ENCODE data around the gene MPP1. TPM values are rescaled to one million over a fixed set of nuclear protein-coding genes. Genes with fewer than 3 reads are reported as not detected.

MPP1 gene
- total RNA-seq, 2 donors from 2014 or later, result 20.1 to 27.5 TPM

DNA sequence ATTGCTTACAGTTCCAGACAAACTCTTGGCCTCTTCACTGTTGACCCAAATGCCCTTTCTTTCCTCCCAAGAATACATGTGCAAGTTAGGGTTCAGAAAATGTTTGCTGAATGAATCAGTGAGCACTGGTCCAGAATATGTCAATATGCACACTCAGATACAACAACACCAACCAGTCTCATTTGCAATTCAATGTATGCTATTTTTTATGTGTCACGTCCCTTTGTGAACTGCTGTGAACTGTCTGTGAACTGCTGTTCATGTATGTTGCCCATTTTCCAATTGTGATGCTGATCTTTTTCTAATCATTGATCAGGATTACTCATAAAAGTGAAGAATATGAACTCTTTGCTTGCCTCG, 72.2 kb downstream of the MPP1 start:
- H3K36me3 ChIP-seq, result no peaks in the 10 kb centered on the region
- TF ChIP-seq, protein P1, sequence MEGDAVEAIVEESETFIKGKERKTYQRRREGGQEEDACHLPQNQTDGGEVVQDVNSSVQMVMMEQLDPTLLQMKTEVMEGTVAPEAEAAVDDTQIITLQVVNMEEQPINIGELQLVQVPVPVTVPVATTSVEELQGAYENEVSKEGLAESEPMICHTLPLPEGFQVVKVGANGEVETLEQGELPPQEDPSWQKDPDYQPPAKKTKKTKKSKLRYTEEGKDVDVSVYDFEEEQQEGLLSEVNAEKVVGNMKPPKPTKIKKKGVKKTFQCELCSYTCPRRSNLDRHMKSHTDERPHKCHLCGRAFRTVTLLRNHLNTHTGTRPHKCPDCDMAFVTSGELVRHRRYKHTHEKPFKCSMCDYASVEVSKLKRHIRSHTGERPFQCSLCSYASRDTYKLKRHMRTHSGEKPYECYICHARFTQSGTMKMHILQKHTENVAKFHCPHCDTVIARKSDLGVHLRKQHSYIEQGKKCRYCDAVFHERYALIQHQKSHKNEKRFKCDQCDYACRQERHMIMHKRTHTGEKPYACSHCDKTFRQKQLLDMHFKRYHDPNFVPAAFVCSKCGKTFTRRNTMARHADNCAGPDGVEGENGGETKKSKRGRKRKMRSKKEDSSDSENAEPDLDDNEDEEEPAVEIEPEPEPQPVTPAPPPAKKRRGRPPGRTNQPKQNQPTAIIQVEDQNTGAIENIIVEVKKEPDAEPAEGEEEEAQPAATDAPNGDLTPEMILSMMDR (IDR thresholded peaks at IDR 0.05), result no peak
- no peak for DNase-seq (ENCODE audit: low spot score)
- peaks cover 0 to 99% of the 10 kb centered on the region in 2 donors for H3K4me1 ChIP-seq
- peak overlapping the region; percentile 62 to 82 for H3K27ac ChIP-seq
- H3K9me3 ChIP-seq, result no peaks in the 10 kb centered on the region
- H3K4me3 ChIP-seq, result no peak overlapping the region
- H3K27me3 ChIP-seq, result no peaks in the 10 kb centered on the region

DNA sequence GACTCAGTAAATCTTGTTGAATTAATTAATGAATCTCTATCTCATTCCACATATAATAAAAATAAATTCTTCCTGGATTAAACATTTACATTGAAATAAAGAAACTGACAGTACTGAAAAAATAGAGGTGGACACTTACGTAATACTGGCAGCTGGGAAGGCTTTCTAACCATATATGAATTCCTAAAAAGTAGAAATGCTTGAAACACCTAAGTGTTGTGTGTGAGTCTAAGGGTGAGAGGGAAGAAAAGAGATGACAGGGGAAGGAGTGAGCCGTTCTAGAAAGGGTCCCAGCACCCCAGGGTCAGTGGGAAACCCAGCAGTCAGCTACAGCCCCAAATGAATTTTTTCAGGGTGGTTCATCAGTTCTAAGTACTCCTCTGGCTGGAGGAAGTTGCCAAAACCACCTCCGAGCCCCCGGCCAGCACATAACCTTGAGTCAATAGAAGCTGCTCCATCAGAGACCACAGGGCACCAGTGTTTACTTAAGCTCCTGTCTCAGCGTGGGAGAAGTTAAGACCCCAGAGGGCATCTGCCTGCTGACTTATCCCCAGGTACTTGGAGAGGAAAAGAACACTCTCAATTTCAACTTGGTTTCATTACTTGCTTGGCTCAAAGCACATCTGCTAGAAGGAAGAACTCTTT, 72.7 kb downstream of the MPP1 start:
- H3K4me3 ChIP-seq, result no peak overlapping the region
- no peaks in the 10 kb centered on the region for H3K9me3 ChIP-seq
- no peaks in the 10 kb centered on the region for H3K27me3 ChIP-seq
- H3K4me1 ChIP-seq, result peaks cover 0 to 99% of the 10 kb centered on the region in 2 donors
- H3K36me3 ChIP-seq, result no peaks in the 10 kb centered on the region
- peak overlapping the region; percentile 62 to 82 for H3K27ac ChIP-seq
- TF ChIP-seq, protein P1 (IDR thresholded peaks at IDR 0.05), result no peak
- DNase-seq (ENCODE audit: low spot score), result no peak

DNA sequence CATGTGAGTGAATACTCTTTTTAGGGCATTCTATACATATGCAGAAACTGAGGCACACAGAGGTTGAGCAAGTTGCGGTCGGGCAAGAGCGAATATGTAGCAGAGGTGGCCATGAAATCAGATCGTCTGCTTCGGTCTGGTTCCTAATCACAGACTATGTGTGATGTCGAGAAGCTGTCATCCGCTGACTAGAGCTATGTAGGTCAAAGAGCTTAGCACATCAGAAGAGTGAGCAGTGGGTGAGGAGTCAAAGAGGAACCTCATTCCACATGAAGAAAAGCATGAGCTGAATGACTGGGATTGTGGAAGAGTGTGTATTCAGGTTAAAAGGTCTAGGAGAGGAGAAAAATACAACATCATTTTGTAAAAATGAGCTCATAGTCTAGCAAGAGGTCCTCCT, 73.4 kb downstream of the MPP1 start:
- Histone ChIP-seq H3K27me3 (no peaks in the 10 kb centered on the region), H3K4me1 (peaks cover 0 to 99% of the 10 kb centered on the region in 2 donors), H3K4me3 (no peak overlapping the region), H3K9me3 (no peaks in the 10 kb centered on the region), H3K36me3 (no peaks in the 10 kb centered on the region), H3K27ac (peak overlapping the region; percentile 62 to 82)
- DNase-seq (ENCODE audit: low spot score), result no peak
- TF ChIP-seq, protein P1 (IDR thresholded peaks at IDR 0.05), result no peak

DNA sequence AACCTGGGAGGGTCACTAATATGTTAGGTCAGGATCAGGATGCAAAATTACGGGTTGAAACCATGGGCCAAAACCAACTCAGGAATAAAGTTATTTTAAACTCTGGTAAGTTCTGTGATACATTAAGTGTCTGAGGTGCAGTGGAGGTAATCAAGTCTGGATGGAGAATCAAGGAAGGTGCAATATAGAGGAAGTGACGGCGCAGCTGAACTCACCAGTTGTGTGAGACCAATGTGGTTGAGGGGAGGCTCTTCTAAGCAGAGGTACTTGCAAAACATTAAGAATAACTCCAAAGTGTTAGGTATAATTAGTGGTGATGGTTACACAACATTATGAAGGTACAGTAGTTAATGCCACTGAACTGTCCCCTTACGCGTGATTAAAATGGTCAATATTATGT, 74.1 kb downstream of the MPP1 start:
- Histone ChIP-seq H3K27ac (peak overlapping the region; percentile 62 to 82), H3K4me1 (peaks cover 0 to 96% of the 10 kb centered on the region in 2 donors), H3K9me3 (no peaks in the 10 kb centered on the region), H3K4me3 (no peak overlapping the region), H3K36me3 (no peaks in the 10 kb centered on the region), H3K27me3 (no peaks in the 10 kb centered on the region)
- TF ChIP-seq, protein P1 (IDR thresholded peaks at IDR 0.05), result no peak
- no peak for DNase-seq (ENCODE audit: low spot score)

DNA sequence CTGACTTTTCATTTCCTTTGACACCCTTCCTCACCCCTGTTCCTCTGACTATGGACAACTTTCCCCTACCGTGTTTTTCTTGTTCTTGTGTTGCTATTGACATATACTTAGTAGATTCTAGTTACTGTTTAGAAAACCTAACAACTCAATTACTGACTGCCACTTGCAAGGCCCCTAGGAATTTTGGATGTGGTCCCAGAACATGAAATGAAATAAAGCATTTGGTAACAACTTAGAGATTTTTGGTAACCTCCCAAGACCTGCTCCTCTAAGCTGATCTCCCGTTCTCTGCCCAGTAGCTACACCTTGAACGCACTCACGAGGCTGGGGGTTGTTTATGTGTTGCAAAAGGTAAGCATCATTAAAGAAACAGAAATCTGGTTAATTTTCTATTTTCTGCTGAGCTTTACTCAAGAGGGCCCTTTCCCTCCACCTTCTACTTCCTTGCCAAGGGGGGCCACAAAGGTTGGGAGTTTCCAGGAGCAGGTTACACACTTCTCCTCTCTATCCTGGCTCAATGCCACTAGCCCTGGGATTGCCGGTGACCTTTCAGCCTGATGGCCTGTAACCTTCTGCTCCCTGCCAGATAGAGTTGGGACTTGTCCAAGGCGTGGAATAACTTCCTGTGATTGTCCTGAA, 74.9 kb downstream of the MPP1 start:
- TF ChIP-seq, protein P1 (IDR thresholded peaks at IDR 0.05), result no peak
- H3K27me3 ChIP-seq, result no peaks in the 10 kb centered on the region
- DNase-seq (ENCODE audit: low spot score), result peak; percentile 68
- no peak overlapping the region for H3K4me3 ChIP-seq
- H3K9me3 ChIP-seq, result no peaks in the 10 kb centered on the region
- H3K27ac ChIP-seq, result peak overlapping the region; percentile 49 to 82
- peaks cover 0 to 90% of the 10 kb centered on the region in 2 donors for H3K4me1 ChIP-seq
- H3K36me3 ChIP-seq, result no peaks in the 10 kb centered on the region

Measured in right atrium auricular region (tissue), 2 donors.